Parathyroid adenoma (tissue), 2 donors: ENCODE results near the gene CNGA1.
A peak's percentile ranks its signal among the peaks of the same experiment; 100 is the strongest.

Source experiments
- H2AFZ ChIP-seq: fragments of 300-600 bp; sonication (generic); one replicate; pipeline ENCODE4 v1.7.0; 2017; ENCODE audit warnings: antibody characterized with exemption, mild to moderate bottlenecking
- H3K27ac ChIP-seq: fragments of 300-600 bp; sonication (generic); one replicate; pipeline ENCODE4 v1.7.0; 2017
- H3K27me3 ChIP-seq: fragments of 300-600 bp; sonication (generic); one replicate; pipeline ENCODE4 v1.7.0; 2017; ENCODE audit warnings: low read length; ENCODE audit not compliant: control insufficient read depth, insufficient read depth
- H3K36me3 ChIP-seq: fragments of 300-600 bp; sonication (generic); one replicate; pipeline ENCODE4 v1.7.0; 2017; ENCODE audit warnings: low read length; ENCODE audit not compliant: control insufficient read depth, insufficient read depth
- H3K4me1 ChIP-seq: fragments of 300-600 bp; sonication (generic); one replicate; pipeline ENCODE4 v1.7.0; 2017; ENCODE audit warnings: control low read depth
- H3K4me2 ChIP-seq: fragments of 300-600 bp; sonication (generic); one replicate; pipeline ENCODE4 v1.7.0; 2017; ENCODE audit warnings: low read length
- H3K4me3 ChIP-seq: fragments of 300-600 bp; sonication (generic); one replicate; pipeline ENCODE4 v1.7.0; 2017; ENCODE audit warnings: low read depth, low read length
- H3K79me2 ChIP-seq: fragments of 300-600 bp; sonication (generic); one replicate; pipeline ENCODE4 v1.7.0; 2017; ENCODE audit warnings: control low read depth
- H3K9ac ChIP-seq: fragments of 300-600 bp; sonication (generic); one replicate; pipeline ENCODE4 v1.7.0; 2017; ENCODE audit warnings: mild to moderate bottlenecking
- H3K9me3 ChIP-seq: fragments of 300-600 bp; sonication (generic); one replicate; pipeline ENCODE4 v1.7.0; 2017; ENCODE audit warnings: low read length; ENCODE audit not compliant: control insufficient read depth
- CTCF ChIP-seq: fragments of 300-600 bp; sonication (generic); IDR thresholded peaks from one replicate; pipeline ENCODE4 v1.7.0; 2017; ENCODE audit warnings: antibody characterized with exemption, mild to moderate bottlenecking
- donor health status: primary hyperparathyroidism.

CNGA1 gene

GRCh38 chr4:48038666-48039065, 22.2 kb upstream of the CNGA1 start:
- H2AFZ ChIP-seq, result no peak overlapping the region
- no peak overlapping the region for H3K4me2 ChIP-seq
- no peak for TF ChIP-seq CTCF
- peaks cover 4% of the 10 kb centered on the region for H3K4me1 ChIP-seq
- H3K9me3 ChIP-seq, result no peaks in the 10 kb centered on the region
- H3K36me3 ChIP-seq, result no peaks in the 10 kb centered on the region
- H3K9ac ChIP-seq, result no peak overlapping the region
- no peaks in the 10 kb centered on the region for H3K79me2 ChIP-seq
- H3K4me3 ChIP-seq, result no peak overlapping the region
- no peak overlapping the region for H3K27ac ChIP-seq
- H3K27me3 ChIP-seq, result no peaks in the 10 kb centered on the region

GRCh38 chr4:48037117-48037462, 20.6 kb upstream of the CNGA1 start:
- H3K27ac ChIP-seq, result no peak overlapping the region
- no peaks in the 10 kb centered on the region for H3K79me2 ChIP-seq
- no peak overlapping the region for H3K4me2 ChIP-seq
- no peaks in the 10 kb centered on the region for H3K36me3 ChIP-seq
- no peak overlapping the region for H3K4me3 ChIP-seq
- H3K27me3 ChIP-seq, result no peaks in the 10 kb centered on the region
- no peak overlapping the region for H3K9ac ChIP-seq
- no peak overlapping the region for H2AFZ ChIP-seq
- no peak for TF ChIP-seq CTCF
- H3K4me1 ChIP-seq, result no peaks in the 10 kb centered on the region
- H3K9me3 ChIP-seq, result no peaks in the 10 kb centered on the region

GRCh38 chr4:48035952-48036351, 19.5 kb upstream of the CNGA1 start:
- no peak overlapping the region for H3K27ac ChIP-seq
- no peaks in the 10 kb centered on the region for H3K27me3 ChIP-seq
- H3K4me1 ChIP-seq, result no peaks in the 10 kb centered on the region
- no peak for TF ChIP-seq CTCF
- no peaks in the 10 kb centered on the region for H3K9me3 ChIP-seq
- H3K4me3 ChIP-seq, result no peak overlapping the region
- H3K79me2 ChIP-seq, result no peaks in the 10 kb centered on the region
- no peaks in the 10 kb centered on the region for H3K36me3 ChIP-seq
- no peak overlapping the region for H3K4me2 ChIP-seq
- no peak overlapping the region for H3K9ac ChIP-seq
- no peak overlapping the region for H2AFZ ChIP-seq

GRCh38 chr4:48033825-48034413, 17.4 kb upstream of the CNGA1 start:
- TF ChIP-seq CTCF, result peak; percentile 46
- Histone ChIP-seq H3K27ac (no peak overlapping the region), H3K4me3 (no peak overlapping the region), H3K4me2 (no peak overlapping the region), H2AFZ (no peak overlapping the region), H3K9me3 (no peaks in the 10 kb centered on the region), H3K27me3 (no peaks in the 10 kb centered on the region), H3K9ac (no peak overlapping the region), H3K79me2 (no peaks in the 10 kb centered on the region), H3K36me3 (no peaks in the 10 kb centered on the region), H3K4me1 (no peaks in the 10 kb centered on the region)

- H3K4me1 ChIP-seq, result no peaks in the 10 kb centered on the region
- H3K4me2 ChIP-seq, result no peak overlapping the region
- no peak for TF ChIP-seq CTCF
- no peaks in the 10 kb centered on the region for H3K9me3 ChIP-seq
- no peak overlapping the region for H2AFZ ChIP-seq
- H3K36me3 ChIP-seq, result no peaks in the 10 kb centered on the region
- H3K27ac ChIP-seq, result no peak overlapping the region
- no peak overlapping the region for H3K9ac ChIP-seq
- H3K27me3 ChIP-seq, result no peaks in the 10 kb centered on the region
- no peak overlapping the region for H3K4me3 ChIP-seq
- H3K79me2 ChIP-seq, result no peaks in the 10 kb centered on the region
These were observed 16.9 kb upstream of the CNGA1 start for GRCh38 chr4:48033412-48033811.
